H9 (cell line): ENCODE data around the gene TUBB6. TPM values are rescaled to one million over a fixed set of nuclear protein-coding genes. Genes with fewer than 3 reads are reported as not detected.

Source experiments
- DNase-seq: peaks from one replicate; pipeline ENCODE4 v3.0.0-alpha.2; 2017
- H2AFZ ChIP-seq: one replicate; pipeline ENCODE4 v1.6.1; 2013; ENCODE audit warnings: mild to moderate bottlenecking, low read length, control low read depth, moderate library complexity
- H2AK5ac ChIP-seq: 2 replicates; pipeline ENCODE4 v1.6.1; 2013; ENCODE audit warnings: low read length, control low read depth, mixed read lengths; ENCODE audit not compliant: insufficient read length
- H2BK120ac ChIP-seq: one replicate; pipeline ENCODE4 v1.6.1; 2013; ENCODE audit warnings: low read depth, mild to moderate bottlenecking, low read length, control low read depth, inconsistent platforms; ENCODE audit not compliant: poor library complexity, severe bottlenecking
- H2BK12ac ChIP-seq: 2 replicates; pipeline ENCODE4 v1.6.1; 2013; ENCODE audit warnings: low read length, control low read depth, mixed read lengths, low read depth; ENCODE audit not compliant: insufficient read length
- H2BK15ac ChIP-seq: 2 replicates; pipeline ENCODE4 v1.6.1; 2013; ENCODE audit warnings: low read depth, low read length, control low read depth
- H2BK20ac ChIP-seq: one replicate; pipeline ENCODE4 v1.6.1; 2013; ENCODE audit warnings: low read depth, mild to moderate bottlenecking, low read length, control low read depth, inconsistent platforms; ENCODE audit not compliant: poor library complexity, severe bottlenecking
- H2BK5ac ChIP-seq: 2 replicates; pipeline ENCODE4 v1.6.1; 2013; ENCODE audit warnings: low read length, control low read depth, mixed read lengths; ENCODE audit not compliant: insufficient read length
- H3K14ac ChIP-seq: 2 replicates; pipeline ENCODE4 v1.6.1; 2013; ENCODE audit warnings: low read length, control low read depth; ENCODE audit not compliant: insufficient read depth
- H3K18ac ChIP-seq: 2 replicates; pipeline ENCODE4 v1.6.1; 2013; ENCODE audit warnings: low read depth, mild to moderate bottlenecking, mixed read lengths, low read length, control low read depth; ENCODE audit not compliant: insufficient read length
- H3K23ac ChIP-seq: 2 replicates; pipeline ENCODE4 v1.6.1; 2013; ENCODE audit warnings: low read length, control low read depth, mixed read lengths, low read depth; ENCODE audit not compliant: insufficient read length
- H3K23me2 ChIP-seq: 2 replicates; pipeline ENCODE4 v1.6.1; 2013; ENCODE audit warnings: low read depth, mild to moderate bottlenecking, mixed read lengths, low read length, control low read depth; ENCODE audit not compliant: insufficient read length, poor library complexity, severe bottlenecking
- H3K27ac ChIP-seq: 2 replicates; pipeline ENCODE4 v1.5.1; 2013; ENCODE audit warnings: low read length, control low read depth, mixed read lengths, low read depth; ENCODE audit not compliant: insufficient read length
- H3K27me3 ChIP-seq: 2 replicates; pipeline ENCODE4 v1.6.1; 2013; ENCODE audit warnings: low read length, control low read depth, inconsistent platforms; ENCODE audit not compliant: insufficient read depth
- H3K4ac ChIP-seq: 2 replicates; pipeline ENCODE4 v1.6.1; 2013; ENCODE audit warnings: low read depth, mild to moderate bottlenecking, control low read depth, inconsistent platforms, low read length, moderate library complexity
- H3K4me1 ChIP-seq: 2 replicates; pipeline ENCODE4 v1.6.1; 2013; ENCODE audit warnings: low read length, control low read depth, inconsistent platforms; ENCODE audit not compliant: insufficient read depth
- H3K4me2 ChIP-seq: 2 replicates; pipeline ENCODE4 v1.6.1; 2013; ENCODE audit warnings: low read length, control low read depth, mixed read lengths; ENCODE audit not compliant: insufficient read length, insufficient read depth
- H3K56ac ChIP-seq: 2 replicates; pipeline ENCODE4 v1.6.1; 2013; ENCODE audit warnings: low read depth, mild to moderate bottlenecking, mixed read lengths, low read length, control low read depth; ENCODE audit not compliant: insufficient read length
- H3K79me1 ChIP-seq: 2 replicates; pipeline ENCODE4 v1.6.1; 2013; ENCODE audit warnings: low read depth, mild to moderate bottlenecking, moderate library complexity, low read length, control low read depth, inconsistent platforms; ENCODE audit not compliant: insufficient read depth, poor library complexity, severe bottlenecking
- H3K79me2 ChIP-seq: 2 replicates; pipeline ENCODE4 v1.6.1; 2013; ENCODE audit warnings: low read length, control low read depth, inconsistent platforms; ENCODE audit not compliant: insufficient read depth
- H3K9ac ChIP-seq: 2 replicates; pipeline ENCODE4 v1.6.1; 2013; ENCODE audit warnings: low read length, control low read depth, mixed read lengths; ENCODE audit not compliant: insufficient read length; ENCODE audit errors: extremely low read depth
- H3K9me3 ChIP-seq: one replicate; pipeline ENCODE4 v1.6.1; 2013; ENCODE audit warnings: low read depth, low read length, inconsistent platforms; ENCODE audit not compliant: control insufficient read depth
- H3T11ph ChIP-seq: one replicate; pipeline ENCODE4 v1.6.1; 2013; ENCODE audit warnings: mild to moderate bottlenecking, low read length, control low read depth, inconsistent platforms
- H4K20me1 ChIP-seq: one replicate; pipeline ENCODE4 v1.6.1; 2013; ENCODE audit not compliant: control insufficient read depth, insufficient read length, insufficient read depth
- H4K5ac ChIP-seq: 2 replicates; pipeline ENCODE4 v1.6.1; 2013; ENCODE audit warnings: low read depth, mild to moderate bottlenecking, mixed read lengths, low read length, control low read depth; ENCODE audit not compliant: insufficient read length
- H4K8ac ChIP-seq: replicated peaks from 2 replicates; pipeline ENCODE4 v1.6.1; 2013; ENCODE audit warnings: low read length, control low read depth, mixed read lengths, low read depth; ENCODE audit not compliant: insufficient read length
- H4K91ac ChIP-seq: 2 replicates; pipeline ENCODE4 v1.6.1; 2013; ENCODE audit warnings: low read depth, mild to moderate bottlenecking, moderate library complexity, mixed read lengths, low read length, control low read depth; ENCODE audit not compliant: insufficient read length
- H3K27ac Mint-ChIP-seq, 3 experiments: 2 replicates in 2 of 3; 3 replicates in 1 of 3; pipeline ENCODE4 v1.8.0; 2020 to 2021; ENCODE audit warnings: mixed read lengths in 3 of 3, mild to moderate bottlenecking in 1 of 3, moderate library complexity in 1 of 3
- H3K27me3 Mint-ChIP-seq: 2 replicates; pipeline ENCODE4 v1.8.0; 2021; ENCODE audit warnings: low read depth, mild to moderate bottlenecking, moderate library complexity, mixed read lengths
- H3K36me3 Mint-ChIP-seq, 3 experiments: 2 replicates in 2 of 3; 3 replicates in 1 of 3; pipeline ENCODE4 v1.8.0; 2020 to 2021; ENCODE audit warnings: low read depth in 3 of 3, mixed read lengths in 3 of 3; ENCODE audit not compliant: insufficient read depth in 1 of 3
- H3K4me1 Mint-ChIP-seq, 2 experiments: 2 replicates each; pipeline ENCODE4 v1.8.0; 2020; ENCODE audit warnings: mixed read lengths in 2 of 2
- H3K4me3 Mint-ChIP-seq, 2 experiments: 2 replicates in 1 of 2; 3 replicates in 1 of 2; pipeline ENCODE4 v1.8.0; 2020 to 2021; ENCODE audit warnings: mild to moderate bottlenecking in 2 of 2, mixed read lengths in 2 of 2, moderate library complexity in 1 of 2
- H3K9me3 Mint-ChIP-seq, 2 experiments: 2 replicates in 1 of 2; 3 replicates in 1 of 2; pipeline ENCODE4 v1.8.0; 2020; ENCODE audit warnings: mild to moderate bottlenecking in 2 of 2, mixed read lengths in 2 of 2, moderate library complexity in 1 of 2
- CTCF ChIP-seq: fragments of 200-600 bp; sonication (generic); conservative IDR thresholded peaks from 3 replicates; pipeline ENCODE4 v1.8.0; 2021; ENCODE audit warnings: antibody characterized with exemption, mild to moderate bottlenecking
- WGBS: extraction: QIAGEN DNeasy Blood & Tissue Kit; methylation state at CpG from one replicate; pipeline ENCODE4 v1.1.7; 2013; ENCODE audit warnings: missing lambda C conversion rate, low lambda C conversion rate, mixed read lengths; ENCODE audit not compliant: insufficient read length; ENCODE audit errors: extremely low coverage; 5-methylcytosine and 5-hydroxymethylcytosine counted together
- long read RNA-seq: library from polyadenylated mRNA; unstranded; transcript quantifications from one replicate; pipeline ENCODE4 v2.0.0, GENCODE V29; 2020
- total RNA-seq: library from RNA; stranded (reverse); gene quantifications from 2 replicates; pipeline ENCODE4 v1.2.1, GENCODE V29; 2021

Gene TUBB6
- 134 and 135 TPM in 2 replicates for total RNA-seq
- long read RNA-seq, transcript TUBB6-207 (3 exons, 1,075 nt) = minor isoform, 49 of 1,439 reads
- long read RNA-seq, transcript TUBB6-203 (4 exons, 788 nt) = minor isoform, 23 of 1,439 reads
- long read RNA-seq, transcript TUBB6-202 (3 exons, 2,163 nt) = minor isoform, 36 of 1,439 reads
- long read RNA-seq, transcript TUBB6-201 (4 exons, 2,064 nt) = major isoform, 1,279 of 1,439 reads
- long read RNA-seq, partial matches to known transcripts = 19 of 1,439 reads
- long read RNA-seq, other reads (novel, unspliced or antisense) = 19 of 1,439 reads

GRCh38 chr18:12307701-12308385, at the start of gene TUBB6:
TSS of gene TUBB6 (plus strand) at chr18:12308241. CDS start at chr18:12308293, 52 bp downstream.
- Histone ChIP-seq H3K79me2 (peaks cover 2% of the 10 kb centered on the region; the same call in 1 of the 2 replicates), H4K5ac (no peak within 1 kb of the TSS), H3T11ph (no peak within 1 kb of the TSS), H3K56ac (no peak within 1 kb of the TSS), H2BK20ac (no peak within 1 kb of the TSS), H3K14ac (peak within 1 kb of the TSS; percentile 83), H2BK5ac (no peak within 1 kb of the TSS), H3K9me3 (peaks cover 4% of the 10 kb centered on the region), H4K20me1 (no peaks in the 10 kb centered on the region), H3K4me2 (peak within 1 kb of the TSS; percentile 66), H2BK15ac (no peak within 1 kb of the TSS), H2BK12ac (no peak within 1 kb of the TSS), H3K79me1 (no peaks in the 10 kb centered on the region), H3K27ac (no peak within 1 kb of the TSS), H2AFZ (no peak within 1 kb of the TSS), H3K9ac (peak within 1 kb of the TSS; percentile 62), H3K23ac (no peak within 1 kb of the TSS), H3K23me2 (peaks cover 14% of the 10 kb centered on the region), H3K4ac (no peak within 1 kb of the TSS), H3K18ac (no peak within 1 kb of the TSS), H4K91ac (no peak within 1 kb of the TSS), H3K27me3 (peaks cover 7% of the 10 kb centered on the region; the same call in 1 of the 2 replicates), H3K4me1 (peaks cover 4% of the 10 kb centered on the region; the same call in 1 of the 2 replicates), H4K8ac (no peak within 1 kb of the TSS), H2BK120ac (no peak within 1 kb of the TSS), H2AK5ac (no peak within 1 kb of the TSS)
- DNase-seq = peak; percentile 66
- Mint-ChIP-seq H3K9me3 (peaks cover 5 to 12% of the 10 kb centered on the region in 2 experiments; a peak in 4 of 5 replicates), H3K36me3 (peaks cover 29 to 33% (median 32%) of the 10 kb centered on the region in 3 experiments), H3K27ac (peak within 1 kb of the TSS in 1 of 3 experiments; percentile 94; a peak in 1 of 7 replicates), H3K4me3 (peak within 1 kb of the TSS; percentile 81 to 89), H3K27me3 (peaks cover 32% of the 10 kb centered on the region), H3K4me1 (peaks cover 25 to 31% of the 10 kb centered on the region in 2 experiments)
- TF ChIP-seq CTCF = no peak
- WGBS = no CpG with 5 or more reads among the region's 88 CpGs
